SK-N-SH (cell line): Measurements from ENCODE around the gene DEXI. TPM values are rescaled to one million over a fixed set of nuclear protein-coding genes. Genes with fewer than 3 reads are reported as not detected.
A peak's percentile ranks its signal among the peaks of the same experiment; 100 is the strongest.

ENCODE experiments used
- CTCF ChIA-PET: fragments of 300-600, 350-600 bp; formaldehyde crosslinking; extraction: SDS; loops from one replicate; lab custom pipeline; 2021; lab: Yijun Ruan, JAX
- POLR2A ChIA-PET: fragments of 350-600 bp; sonication (Branson Sonifier 250); formaldehyde crosslinking; extraction: SDS; loops from one replicate; lab custom pipeline; 2020; ENCODE audit warnings: antibody characterized with exemption, inconsistent platforms; lab: Yijun Ruan, JAX
- DNase-seq: peaks from one replicate; pipeline ENCODE4 v3.0.0; 2012
- H2AFZ ChIP-seq: fragments of 200-600 bp; sonication (generic); 2 replicates; pipeline ENCODE4 v1.8.1; 2016; ENCODE audit warnings: antibody characterized with exemption, mild to moderate bottlenecking, low read depth
- H3F3A ChIP-seq: fragments of 200-600 bp; sonication (generic); replicated peaks from 2 replicates; pipeline ENCODE3; 2016; ENCODE audit warnings: antibody characterized with exemption, mild to moderate bottlenecking; ENCODE audit not compliant: insufficient read depth
- H3K27ac ChIP-seq, 2 experiments: fragments of 200-500 bp in 1 of 2; fragments of 200-600 bp in 1 of 2; sonication (Bioruptor generic) in 1 of 2; sonication (generic), shearing (Covaris generic) in 1 of 2; 2 replicates each; pipeline versions ENCODE4 v1.5.1 to v1.6.1; 2014 to 2016; ENCODE audit warnings: low read depth in 2 of 2, inconsistent platforms in 1 of 2, low read length in 1 of 2, mild to moderate bottlenecking in 1 of 2, mixed read lengths in 1 of 2
- H3K27me3 ChIP-seq: fragments of 200-600 bp; sonication (generic), shearing (Covaris generic); 2 replicates; pipeline ENCODE4 v1.6.1; 2016; ENCODE audit warnings: mixed run types; ENCODE audit not compliant: insufficient read depth
- H3K36me3 ChIP-seq, 2 experiments: fragments of 200-500 bp in 1 of 2; fragments of 200-600 bp in 1 of 2; sonication (Bioruptor generic) in 1 of 2; sonication (generic) in 1 of 2; replicated peaks in 1 of 2; 2 replicates each; pipeline versions ENCODE3 to v1.5.1; 2014 to 2016; ENCODE audit warnings: low read length in 1 of 2, mild to moderate bottlenecking in 1 of 2; ENCODE audit not compliant: insufficient read depth in 2 of 2, control insufficient read depth in 1 of 2
- H3K4me1 ChIP-seq, 2 experiments: fragments of 200-500 bp in 1 of 2; fragments of 200-600 bp in 1 of 2; sonication (Bioruptor generic) in 1 of 2; sonication (generic), shearing (Covaris generic) in 1 of 2; 2 replicates each; pipeline versions ENCODE4 v1.5.1 to v1.6.1; 2014 to 2016; ENCODE audit warnings: low read depth in 1 of 2, low read length in 1 of 2, mixed run types in 1 of 2; ENCODE audit not compliant: insufficient read depth in 2 of 2, control insufficient read depth in 1 of 2
- H3K4me2 ChIP-seq: fragments of 200-600 bp; sonication (generic), shearing (Covaris generic); 2 replicates; pipeline ENCODE4 v1.6.1; 2017; ENCODE audit warnings: mixed run types
- H3K4me3 ChIP-seq, 2 experiments: fragments of 200-500 bp in 1 of 2; fragments of 200-600 bp in 1 of 2; sonication (Bioruptor generic) in 1 of 2; sonication (generic), shearing (Covaris generic) in 1 of 2; 2 replicates each; pipeline versions ENCODE4 v1.5.1 to v1.8.1; 2014 to 2016; ENCODE audit warnings: low read depth in 2 of 2, inconsistent platforms in 1 of 2, low read length in 1 of 2, mild to moderate bottlenecking in 1 of 2, mixed read lengths in 1 of 2, moderate library complexity in 1 of 2
- H3K79me2 ChIP-seq: fragments of 200-600 bp; sonication (generic); 2 replicates; pipeline ENCODE4 v1.8.1; 2017; ENCODE audit warnings: mild to moderate bottlenecking; ENCODE audit not compliant: insufficient read depth
- H3K9ac ChIP-seq: fragments of 200-600 bp; sonication (generic); 2 replicates; pipeline ENCODE4 v1.6.1; 2017; ENCODE audit warnings: mixed run types
- H3K9me2 ChIP-seq: fragments of 200-600 bp; sonication (generic); 2 replicates; pipeline ENCODE4 v1.6.1; 2017; ENCODE audit warnings: mixed run types
- H3K9me3 ChIP-seq: fragments of 200-600 bp; sonication (generic); 2 replicates; pipeline ENCODE4 v1.6.1; 2017; ENCODE audit warnings: mixed run types, mild to moderate bottlenecking, moderate library complexity
- H4K20me1 ChIP-seq: fragments of 200-600 bp; sonication (generic); 2 replicates; pipeline ENCODE4 v1.6.1; 2017; ENCODE audit warnings: mild to moderate bottlenecking, mixed run types; ENCODE audit not compliant: insufficient read depth
- ELF1 ChIP-seq: IDR thresholded peaks from 2 replicates; pipeline ENCODE4 v1.4.0; 2012
- EP300 ChIP-seq, 2 experiments: IDR thresholded peaks; 2 replicates each; pipeline versions ENCODE4 v1.4.0 to v1.6.1; 2012; ENCODE audit warnings: borderline replicate concordance in 1 of 2, low read depth in 1 of 2, low read length in 1 of 2
- FOSL2 ChIP-seq: IDR thresholded peaks from 2 replicates; pipeline ENCODE4 v1.4.0; 2012; ENCODE audit warnings: low read depth, mild to moderate bottlenecking, moderate library complexity, borderline replicate concordance
- GATA2 ChIP-seq: sonication (generic); formaldehyde crosslinking; IDR thresholded peaks from 2 replicates; pipeline ENCODE4 v1.5.0; 2020; ENCODE audit warnings: mild to moderate bottlenecking, missing genetic modification reagents
- MEF2A ChIP-seq: IDR thresholded peaks from 2 replicates; pipeline ENCODE4 v1.4.0; 2012; ENCODE audit warnings: low read depth, borderline replicate concordance
- RCOR1 ChIP-seq: fragments of 150-350 bp; IDR thresholded peaks from 2 replicates; pipeline ENCODE4 v1.6.1; 2017; ENCODE audit warnings: antibody characterized with exemption, low read length
- REST ChIP-seq: IDR thresholded peaks from 2 replicates; pipeline ENCODE4 v1.6.1; 2012; ENCODE audit warnings: mild to moderate bottlenecking, low read depth, low read length, moderate library complexity
- SIN3A ChIP-seq: IDR thresholded peaks from 2 replicates; pipeline ENCODE4 v1.6.1; 2012; ENCODE audit warnings: low read depth, mild to moderate bottlenecking, low read length, moderate library complexity, borderline replicate concordance
- TEAD4 ChIP-seq: IDR thresholded peaks from 2 replicates; pipeline ENCODE4 v1.4.0; 2012; ENCODE audit warnings: mild to moderate bottlenecking, borderline replicate concordance; ENCODE audit not compliant: insufficient read depth
- whole genome bisulfite sequencing: methylation state at CpG from one replicate; pipeline ENCODE4 v1.1.6; 2017; ENCODE audit warnings: low lambda C conversion rate; 5-methylcytosine and 5-hydroxymethylcytosine counted together
- polyA plus RNA-seq, 3 experiments: library from polyadenylated mRNA; depleted of rRNA; stranded (reverse); fragments of >200 nt; gene quantifications; 2 replicates each; pipeline ENCODE4 v1.2.3, GENCODE V29; 2012
- TF ChIP-seq, protein P1 (sequence below): fragments of 150-350 bp; IDR thresholded peaks from 2 replicates; pipeline ENCODE4 v1.6.1; 2017; ENCODE audit warnings: antibody characterized with exemption, low read length, low read depth, borderline replicate concordance
- TF ChIP-seq, protein P2 (sequence below): IDR thresholded peaks from 2 replicates; pipeline ENCODE4; 2012

Gene DEXI
- polyA plus RNA-seq, 1 of the 3 experiments (the other 2 are of a cell fraction): 55.5 TPM

DNA sequence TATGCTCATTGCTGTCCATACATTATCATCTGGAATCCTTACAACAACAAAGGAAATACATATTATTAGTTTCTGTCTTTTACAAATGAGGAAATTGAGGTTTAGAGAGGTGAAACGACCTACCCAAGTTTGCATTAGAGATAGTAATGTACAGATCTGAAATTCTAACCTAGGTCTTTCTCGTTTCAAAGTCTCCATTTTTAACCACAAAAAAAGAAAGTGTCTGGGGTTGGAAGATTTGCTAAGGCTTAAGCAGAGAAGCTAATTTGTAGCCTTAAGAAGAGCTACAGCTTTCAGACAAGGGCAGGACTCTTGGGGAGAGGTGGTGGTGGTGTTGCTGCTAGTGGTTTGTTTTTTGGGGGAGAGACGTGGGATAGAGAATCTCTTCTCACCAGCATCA lies 46.1 kb downstream of the DEXI start (continued):
- TF ChIP-seq SIN3A: no peak
- TF ChIP-seq ELF1: no peak
- TF ChIP-seq, all 33 proteins: peak for 0

- Histone ChIP-seq H3F3A (no peaks in the 10 kb centered on the region), H3K9ac (no peak overlapping the region), H4K20me1 (no peaks in the 10 kb centered on the region), H3K27ac (no peak overlapping the region), H3K4me3 (no peak overlapping the region), H3K79me2 (no peaks in the 10 kb centered on the region), H3K27me3 (no peaks in the 10 kb centered on the region), H3K9me3 (no peaks in the 10 kb centered on the region), H3K4me2 (no peak overlapping the region), H3K9me2 (no peaks in the 10 kb centered on the region), H3K4me1 (no peaks in the 10 kb centered on the region), H2AFZ (no peak overlapping the region), H3K36me3 (no peaks in the 10 kb centered on the region)
- ChIA-PET CTCF (no interaction called here), POLR2A (no interaction called here)
- TF ChIP-seq, protein P1, sequence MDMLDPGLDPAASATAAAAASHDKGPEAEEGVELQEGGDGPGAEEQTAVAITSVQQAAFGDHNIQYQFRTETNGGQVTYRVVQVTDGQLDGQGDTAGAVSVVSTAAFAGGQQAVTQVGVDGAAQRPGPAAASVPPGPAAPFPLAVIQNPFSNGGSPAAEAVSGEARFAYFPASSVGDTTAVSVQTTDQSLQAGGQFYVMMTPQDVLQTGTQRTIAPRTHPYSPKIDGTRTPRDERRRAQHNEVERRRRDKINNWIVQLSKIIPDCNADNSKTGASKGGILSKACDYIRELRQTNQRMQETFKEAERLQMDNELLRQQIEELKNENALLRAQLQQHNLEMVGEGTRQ: no peak
- TF ChIP-seq REST: peak; percentile 97
- no peak for DNase-seq
- whole genome bisulfite sequencing: 43% methylated on average over 17 of the region's 17 CpGs
These were observed 47.0 kb downstream of the DEXI start for GRCh38 chr16:10895053-10895946.

- WGBS: 19% methylated on average over 5 of the region's 5 CpGs
- Histone ChIP-seq H3K9me2 (no peaks in the 10 kb centered on the region), H3K9me3 (no peaks in the 10 kb centered on the region), H3K27ac (no peak overlapping the region), H3K27me3 (no peaks in the 10 kb centered on the region; the same call in 1 of the 2 replicates), H3K4me1 (no peaks in the 10 kb centered on the region), H4K20me1 (no peaks in the 10 kb centered on the region), H3K9ac (no peak overlapping the region), H2AFZ (no peak overlapping the region), H3K4me2 (no peak overlapping the region), H3F3A (no peaks in the 10 kb centered on the region), H3K36me3 (no peaks in the 10 kb centered on the region), H3K79me2 (no peaks in the 10 kb centered on the region), H3K4me3 (no peak overlapping the region)
- ChIA-PET POLR2A (no interaction called here), CTCF (interaction anchor here (1.9 kb wide), 1 partner anchor 26 kb away, joined by 9 read pairs; no protein-coding TSS in a partner anchor)
- DNase-seq: no peak
- no peak for TF ChIP-seq TEAD4
- no peak for TF ChIP-seq GATA2 (CRISPR knock-in tag)
- TF ChIP-seq RCOR1: no peak
- no peak for TF ChIP-seq FOSL2
- TF ChIP-seq, protein P1: no peak
- TF ChIP-seq EP300 (IDR thresholded peaks at IDR 0.05; ENCODE audit: borderline replicate concordance in 1 of 2, low read depth in 1 of 2, low read length in 1 of 2): no peak
- TF ChIP-seq, protein P2, sequence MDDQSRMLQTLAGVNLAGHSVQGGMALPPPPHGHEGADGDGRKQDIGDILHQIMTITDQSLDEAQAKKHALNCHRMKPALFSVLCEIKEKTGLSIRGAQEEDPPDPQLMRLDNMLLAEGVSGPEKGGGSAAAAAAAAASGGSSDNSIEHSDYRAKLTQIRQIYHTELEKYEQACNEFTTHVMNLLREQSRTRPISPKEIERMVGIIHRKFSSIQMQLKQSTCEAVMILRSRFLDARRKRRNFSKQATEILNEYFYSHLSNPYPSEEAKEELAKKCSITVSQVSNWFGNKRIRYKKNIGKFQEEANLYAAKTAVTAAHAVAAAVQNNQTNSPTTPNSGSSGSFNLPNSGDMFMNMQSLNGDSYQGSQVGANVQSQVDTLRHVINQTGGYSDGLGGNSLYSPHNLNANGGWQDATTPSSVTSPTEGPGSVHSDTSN: no peak
- TF ChIP-seq MEF2A: no peak
These were observed 49.4 kb downstream of the DEXI start for GRCh38 chr16:10892782-10893318.
